ENCODE results near the gene FTH1. TPM values are rescaled to one million over a fixed set of nuclear protein-coding genes. Genes with fewer than 3 reads are reported as not detected.

FTH1 gene
- total RNA-seq, 2 donors from 2014 or later: 2,226 to 2,809 TPM

DNA sequence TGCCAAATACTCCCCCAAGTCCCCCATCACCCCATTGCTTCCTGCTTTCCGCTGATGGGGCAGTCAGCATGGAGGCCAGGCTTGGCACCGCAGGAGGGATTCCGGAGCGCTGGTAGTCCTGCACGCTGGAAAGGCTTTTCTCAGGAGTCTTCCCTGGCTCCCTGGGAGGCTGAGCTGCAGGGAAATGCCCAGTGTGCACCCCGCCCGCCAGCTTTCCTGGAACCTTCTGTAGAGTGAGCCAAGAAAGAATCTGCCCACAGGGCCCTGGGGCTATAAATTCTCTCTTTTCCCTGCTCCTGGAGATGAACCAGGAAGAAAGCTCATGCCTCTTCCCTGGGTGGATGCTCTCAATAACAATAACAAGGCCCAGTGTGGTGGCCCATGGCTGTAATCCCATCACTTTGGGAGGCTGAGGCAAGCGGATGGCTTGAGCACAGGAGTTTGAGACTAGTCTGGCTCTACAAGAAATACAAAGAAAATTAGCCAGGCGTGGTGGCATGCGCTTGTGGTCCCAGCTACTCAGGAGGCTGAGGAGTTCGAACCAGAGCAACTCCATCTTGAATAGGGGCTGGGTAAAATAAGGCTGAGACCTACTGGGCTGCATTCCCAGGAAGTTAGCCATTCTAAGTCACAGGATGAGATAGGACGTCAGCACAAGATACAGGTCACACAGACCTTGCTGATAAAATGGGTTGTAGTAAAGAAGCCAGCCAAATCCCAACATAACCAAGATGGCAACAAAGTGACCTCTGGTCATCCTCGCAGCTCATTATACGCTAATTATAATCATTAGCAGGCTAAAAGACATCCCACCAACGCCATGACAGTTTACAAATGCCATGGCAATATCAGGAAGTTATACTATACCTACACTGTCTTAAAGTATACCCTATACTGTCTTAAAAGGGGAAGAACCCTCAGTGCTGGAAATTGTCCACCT lies 46.4 kb upstream of the FTH1 start:
- H3K9me3 Mint-ChIP-seq: peaks cover 5% of the 10 kb centered on the region
- no peak overlapping the region for H3K4me3 Mint-ChIP-seq
- WGBS, 2 experiments (ENCODE audit: insufficient coverage in 1 of 2, insufficient read length in 1 of 2): 88 to 96% methylated on average over 11 to 15 of the region's 15 CpGs
- H3K27me3 Mint-ChIP-seq (ENCODE audit: insufficient read depth): peaks cover 5% of the 10 kb centered on the region
- H3K4me1 Mint-ChIP-seq: no peaks in the 10 kb centered on the region
- no peaks in the 10 kb centered on the region for H3K27me3 ChIP-seq (ENCODE audit: control insufficient read depth, insufficient read depth, low read length, poor library complexity, severe bottlenecking)
- no peak overlapping the region for H3K4me3 ChIP-seq (ENCODE audit: low read length)
- H3K27ac ChIP-seq (ENCODE audit: low read depth, low read length): no peak overlapping the region
- no peak overlapping the region for H3K9ac ChIP-seq (ENCODE audit: extremely low read depth, low read length, poor library complexity, severe bottlenecking)
- no peak overlapping the region for H3K27ac Mint-ChIP-seq
- no peaks in the 10 kb centered on the region for H3K9me3 ChIP-seq (ENCODE audit: control insufficient read depth, low read length)
- DNase-seq: no peak
- H3K36me3 ChIP-seq (ENCODE audit: control insufficient read depth, insufficient read depth, low read length): no peaks in the 10 kb centered on the region
- no peaks in the 10 kb centered on the region for H3K36me3 Mint-ChIP-seq (ENCODE audit: low read depth)
- H3K4me1 ChIP-seq (ENCODE audit: control insufficient read depth, insufficient read depth, low read length): no peaks in the 10 kb centered on the region
- TF ChIP-seq, protein P1, sequence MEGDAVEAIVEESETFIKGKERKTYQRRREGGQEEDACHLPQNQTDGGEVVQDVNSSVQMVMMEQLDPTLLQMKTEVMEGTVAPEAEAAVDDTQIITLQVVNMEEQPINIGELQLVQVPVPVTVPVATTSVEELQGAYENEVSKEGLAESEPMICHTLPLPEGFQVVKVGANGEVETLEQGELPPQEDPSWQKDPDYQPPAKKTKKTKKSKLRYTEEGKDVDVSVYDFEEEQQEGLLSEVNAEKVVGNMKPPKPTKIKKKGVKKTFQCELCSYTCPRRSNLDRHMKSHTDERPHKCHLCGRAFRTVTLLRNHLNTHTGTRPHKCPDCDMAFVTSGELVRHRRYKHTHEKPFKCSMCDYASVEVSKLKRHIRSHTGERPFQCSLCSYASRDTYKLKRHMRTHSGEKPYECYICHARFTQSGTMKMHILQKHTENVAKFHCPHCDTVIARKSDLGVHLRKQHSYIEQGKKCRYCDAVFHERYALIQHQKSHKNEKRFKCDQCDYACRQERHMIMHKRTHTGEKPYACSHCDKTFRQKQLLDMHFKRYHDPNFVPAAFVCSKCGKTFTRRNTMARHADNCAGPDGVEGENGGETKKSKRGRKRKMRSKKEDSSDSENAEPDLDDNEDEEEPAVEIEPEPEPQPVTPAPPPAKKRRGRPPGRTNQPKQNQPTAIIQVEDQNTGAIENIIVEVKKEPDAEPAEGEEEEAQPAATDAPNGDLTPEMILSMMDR (conservative IDR thresholded peaks at IDR 0.05): no peak

DNA sequence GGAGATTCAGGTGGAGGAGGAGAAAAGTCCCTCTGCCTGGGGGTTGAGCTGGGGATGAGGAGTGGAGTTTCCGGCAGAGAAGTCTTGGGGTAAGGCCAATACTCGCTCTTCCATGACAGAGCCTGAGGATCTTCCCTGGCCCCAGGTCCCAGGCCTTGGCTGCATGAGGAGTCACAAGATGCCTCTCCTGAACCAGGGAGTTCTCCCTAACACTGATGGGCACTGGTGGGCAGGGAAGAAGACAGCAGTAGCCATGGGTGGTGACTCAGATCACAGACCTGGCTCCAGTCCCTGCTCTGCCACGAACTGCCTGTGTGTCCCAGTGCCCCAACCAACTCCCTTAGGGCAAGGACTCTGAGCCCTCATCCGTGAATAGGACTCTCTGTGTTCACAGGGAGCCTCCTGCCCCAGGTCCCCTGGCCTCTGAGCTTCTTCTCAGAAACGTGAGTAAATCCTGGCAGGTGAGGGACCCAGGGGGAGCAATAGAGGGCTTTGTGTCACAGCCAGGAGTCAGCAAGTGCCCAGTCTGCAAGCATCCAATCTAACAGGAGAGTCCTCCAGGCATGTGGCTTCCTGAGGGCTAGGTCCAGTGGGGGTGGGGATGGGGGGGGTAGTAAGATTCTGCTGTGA lies 45.5 kb upstream of the FTH1 start:
- 83 to 84% methylated on average over 5 of the region's 5 CpGs for WGBS, 2 experiments (ENCODE audit: insufficient coverage in 1 of 2, insufficient read length in 1 of 2)
- Histone ChIP-seq H3K4me3 (ENCODE audit: low read length) (no peak overlapping the region), H3K9me3 (ENCODE audit: control insufficient read depth, low read length) (no peaks in the 10 kb centered on the region), H3K4me1 (ENCODE audit: control insufficient read depth, insufficient read depth, low read length) (no peaks in the 10 kb centered on the region), H3K27ac (ENCODE audit: low read depth, low read length) (no peak overlapping the region), H3K9ac (ENCODE audit: extremely low read depth, low read length, poor library complexity, severe bottlenecking) (no peak overlapping the region), H3K36me3 (ENCODE audit: control insufficient read depth, insufficient read depth, low read length) (no peaks in the 10 kb centered on the region), H3K27me3 (ENCODE audit: control insufficient read depth, insufficient read depth, low read length, poor library complexity, severe bottlenecking) (no peaks in the 10 kb centered on the region)
- TF ChIP-seq, protein P1 (conservative IDR thresholded peaks at IDR 0.05): no peak
- no peak for DNase-seq
- H3K9me3 Mint-ChIP-seq: peaks cover 6% of the 10 kb centered on the region
- no peaks in the 10 kb centered on the region for H3K36me3 Mint-ChIP-seq (ENCODE audit: low read depth)
- no peak overlapping the region for H3K4me3 Mint-ChIP-seq
- no peaks in the 10 kb centered on the region for H3K4me1 Mint-ChIP-seq
- no peak overlapping the region for H3K27ac Mint-ChIP-seq
- peaks cover 5% of the 10 kb centered on the region for H3K27me3 Mint-ChIP-seq (ENCODE audit: insufficient read depth)

DNA sequence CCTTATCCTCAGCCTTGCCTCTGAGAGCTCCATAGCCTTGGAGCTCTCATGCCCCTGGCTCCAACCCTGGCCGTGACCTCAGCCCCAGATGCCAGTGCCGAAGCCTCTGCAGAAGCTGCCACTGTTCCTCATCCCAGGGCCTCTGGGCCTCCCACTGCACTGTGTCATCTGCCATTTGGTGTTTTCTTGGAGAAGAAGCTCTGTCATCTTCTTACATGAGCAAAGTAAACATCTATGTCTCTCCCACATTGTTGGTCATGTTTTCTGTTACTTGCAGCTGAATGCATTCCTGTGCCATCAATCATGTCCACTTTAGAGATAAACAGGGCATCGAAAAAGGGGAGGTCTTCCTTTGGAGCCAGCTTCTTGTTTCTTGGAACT lies 45.0 kb upstream of the FTH1 start:
- no peak for DNase-seq
- no peaks in the 10 kb centered on the region for H3K36me3 ChIP-seq (ENCODE audit: control insufficient read depth, insufficient read depth, low read length)
- H3K4me1 ChIP-seq (ENCODE audit: control insufficient read depth, insufficient read depth, low read length): no peaks in the 10 kb centered on the region
- H3K27ac ChIP-seq (ENCODE audit: low read depth, low read length): no peak overlapping the region
- no peak overlapping the region for H3K9ac ChIP-seq (ENCODE audit: extremely low read depth, low read length, poor library complexity, severe bottlenecking)
- H3K27me3 ChIP-seq (ENCODE audit: control insufficient read depth, insufficient read depth, low read length, poor library complexity, severe bottlenecking): no peaks in the 10 kb centered on the region
- H3K36me3 Mint-ChIP-seq (ENCODE audit: low read depth): no peaks in the 10 kb centered on the region
- H3K4me3 Mint-ChIP-seq: no peak overlapping the region
- no peak overlapping the region for H3K27ac Mint-ChIP-seq
- 94% methylated on average over 2 to 3 of the region's 3 CpGs for WGBS, 2 experiments (ENCODE audit: insufficient coverage in 1 of 2, insufficient read length in 1 of 2)
- TF ChIP-seq, protein P1 (conservative IDR thresholded peaks at IDR 0.05): no peak
- H3K9me3 ChIP-seq (ENCODE audit: control insufficient read depth, low read length): no peaks in the 10 kb centered on the region
- H3K9me3 Mint-ChIP-seq: peaks cover 6% of the 10 kb centered on the region
- H3K4me3 ChIP-seq (ENCODE audit: low read length): no peak overlapping the region
- peaks cover 5% of the 10 kb centered on the region for H3K27me3 Mint-ChIP-seq (ENCODE audit: insufficient read depth)
- no peaks in the 10 kb centered on the region for H3K4me1 Mint-ChIP-seq

Measured in endodermal cell (in vitro differentiated cells).